Activated CD4-positive, alpha-beta T cell treated with anti-CD3 and anti-CD28 coated beads, Interleukin-10, Interleukin-2, amounts not matched to agents 100 ng/mL and 50 ng/mL, durations not matched to agents 16 hours and 8 hours (primary cell): Measurements from ENCODE around the gene CAT.
A peak's percentile ranks its signal among the peaks of the same experiment; 100 is the strongest.
"Not testable (repeated sequence)": the region's sequence is repeated elsewhere in the genome, so short reads cannot be mapped to it uniquely, and the experiment has no call there.

Experiments
- DNase-seq: peaks from one replicate; pipeline ENCODE4 v3.0.0-alpha.2; 2020

The CAT gene

GRCh38 chr11:34438529-34439507, at the start of gene CAT:
TSS of gene CAT (plus strand) at chr11:34438934. CDS start at chr11:34439014, 80 bp downstream.
- DNase-seq: peak; percentile 98

DNA sequence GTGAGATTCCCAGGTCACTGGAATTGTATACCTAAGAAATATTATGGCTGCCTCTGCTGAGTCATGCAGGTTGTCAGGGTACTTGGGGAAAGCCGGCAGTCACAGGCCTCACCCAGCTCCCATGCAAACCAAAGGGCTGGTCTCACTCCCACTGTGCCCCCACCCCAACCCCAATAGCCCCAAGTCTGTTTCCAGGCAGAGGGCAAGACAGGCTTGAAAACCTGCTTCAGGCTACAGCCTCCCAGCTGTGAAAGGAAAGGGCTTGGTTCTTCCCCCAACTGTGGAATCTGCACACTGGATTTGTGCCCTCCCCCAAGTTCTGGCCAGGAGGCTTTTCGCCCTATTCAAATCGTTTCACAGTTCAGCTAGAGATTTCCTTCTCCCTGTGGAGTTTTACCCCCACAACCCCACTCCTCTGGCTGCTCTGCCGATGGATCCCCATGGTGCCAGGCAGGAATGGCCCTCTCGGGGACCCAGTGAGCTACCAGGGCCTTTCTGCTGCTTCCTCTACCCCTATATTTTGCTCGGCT, 43.9 kb upstream of the CAT start:
- DNase-seq: no peak

DNA sequence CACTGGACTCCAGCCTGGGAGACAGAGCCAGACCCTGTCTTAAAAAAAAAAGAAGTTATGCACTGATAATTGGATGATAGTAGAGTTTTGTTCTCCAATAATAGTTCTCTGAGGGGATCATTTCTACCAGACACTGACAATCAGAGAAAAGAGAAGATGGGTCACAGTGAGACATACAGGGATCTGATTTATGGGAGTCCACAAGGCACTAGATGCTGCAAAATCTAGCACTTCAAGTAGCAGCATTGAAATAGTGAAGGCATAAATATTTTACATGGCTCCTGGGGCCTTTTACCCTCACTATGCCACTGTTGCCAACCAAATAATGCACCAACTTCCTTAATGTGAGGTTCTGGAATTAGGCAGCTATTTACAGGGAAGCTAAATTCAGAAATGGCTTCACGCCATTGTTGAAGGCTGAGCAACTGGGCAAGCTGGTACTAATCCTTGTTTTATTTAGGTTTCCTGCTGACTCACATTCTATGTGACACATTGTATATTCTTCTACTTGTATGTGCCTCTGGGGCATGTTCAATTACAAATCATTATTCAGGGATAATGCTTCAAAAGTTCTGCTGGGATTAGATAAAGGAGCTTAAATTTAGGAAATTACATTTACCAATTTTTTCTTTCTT, 42.7 kb upstream of the CAT start:
- DNase-seq: no peak

GRCh38 chr11:34397120-34397519, 41.6 kb upstream of the CAT start:
- no peak for DNase-seq

DNA sequence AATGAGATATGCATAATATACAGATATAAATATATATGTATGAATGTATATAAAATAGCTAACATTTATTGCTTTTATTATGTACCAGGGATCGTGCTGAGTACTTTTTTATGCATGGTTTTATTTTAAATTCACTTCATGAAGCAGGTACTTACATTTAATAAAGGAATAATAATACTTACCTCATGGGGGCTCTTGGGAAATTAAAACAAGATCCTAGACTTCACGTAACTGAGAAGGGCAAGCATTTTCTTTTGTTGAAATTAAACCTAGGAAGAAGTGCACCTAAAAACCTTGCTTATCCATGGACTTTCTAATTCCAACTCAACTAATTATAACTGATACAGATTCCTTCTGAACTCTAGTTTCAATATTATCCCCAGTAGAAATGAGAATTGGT, 40.9 kb upstream of the CAT start:
- DNase-seq: no peak

GRCh38 chr11:34403431-34403830, 35.3 kb upstream of the CAT start:
- no peak for DNase-seq

- no peak for DNase-seq
Measured at GRCh38 chr11:34404280-34404679, 34.5 kb upstream of the CAT start.

DNA sequence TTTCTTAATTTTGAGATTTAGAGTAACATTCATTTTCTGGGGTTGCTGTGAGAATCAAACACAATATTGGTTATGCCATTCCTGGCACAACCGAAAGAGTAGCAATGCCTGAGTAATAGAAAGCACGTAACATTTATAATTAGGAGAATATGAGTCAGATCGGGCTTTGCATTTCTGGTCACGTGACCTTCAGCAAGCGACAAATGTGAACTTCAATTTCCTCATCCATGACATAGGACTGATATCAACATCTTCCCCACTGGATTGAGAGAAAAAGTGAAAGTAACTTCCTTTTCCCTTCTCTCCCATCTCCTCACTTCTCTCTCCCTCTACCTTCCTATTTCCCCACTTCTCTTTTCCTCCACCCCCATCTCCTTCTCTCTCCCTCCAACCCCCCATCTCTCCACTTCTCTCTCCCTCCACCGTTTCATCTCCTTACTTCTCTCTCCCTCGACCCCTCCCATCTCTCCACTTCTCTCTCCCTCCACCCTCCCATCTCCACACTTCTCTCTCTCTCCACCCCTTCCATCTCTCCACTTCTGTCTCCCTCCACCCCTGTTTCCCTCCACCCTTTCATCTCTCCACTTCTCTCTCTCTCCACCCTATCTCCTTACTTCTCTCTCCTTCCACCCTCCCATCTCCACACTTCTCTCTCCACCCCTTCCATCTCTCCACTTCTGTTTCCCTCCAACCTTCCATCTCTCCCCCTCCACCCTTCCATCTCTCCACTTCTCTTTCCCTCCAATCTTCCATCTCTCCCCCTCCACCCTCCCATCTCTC, 33.5 kb upstream of the CAT start:
- peak; percentile 58 for DNase-seq

DNA sequence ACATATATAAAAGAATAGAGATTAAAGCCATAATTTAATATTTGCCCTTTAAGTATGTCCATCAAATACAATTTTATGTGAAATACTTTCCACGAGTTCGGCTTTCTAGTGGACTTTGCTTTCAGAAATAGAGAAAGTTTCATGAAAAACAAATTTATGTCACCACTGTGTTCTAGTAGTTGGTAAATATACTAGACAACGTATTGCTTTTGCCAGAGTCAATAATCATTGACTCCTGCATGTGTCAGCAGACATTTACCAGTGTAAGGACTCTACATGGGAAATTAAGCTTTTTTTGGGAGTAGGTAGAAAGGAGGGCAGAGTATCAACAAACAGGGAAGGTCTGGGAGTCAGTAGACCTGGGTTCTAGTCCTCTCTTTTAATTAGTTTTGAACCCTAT, 32.3 kb upstream of the CAT start:
- no peak for DNase-seq

DNA sequence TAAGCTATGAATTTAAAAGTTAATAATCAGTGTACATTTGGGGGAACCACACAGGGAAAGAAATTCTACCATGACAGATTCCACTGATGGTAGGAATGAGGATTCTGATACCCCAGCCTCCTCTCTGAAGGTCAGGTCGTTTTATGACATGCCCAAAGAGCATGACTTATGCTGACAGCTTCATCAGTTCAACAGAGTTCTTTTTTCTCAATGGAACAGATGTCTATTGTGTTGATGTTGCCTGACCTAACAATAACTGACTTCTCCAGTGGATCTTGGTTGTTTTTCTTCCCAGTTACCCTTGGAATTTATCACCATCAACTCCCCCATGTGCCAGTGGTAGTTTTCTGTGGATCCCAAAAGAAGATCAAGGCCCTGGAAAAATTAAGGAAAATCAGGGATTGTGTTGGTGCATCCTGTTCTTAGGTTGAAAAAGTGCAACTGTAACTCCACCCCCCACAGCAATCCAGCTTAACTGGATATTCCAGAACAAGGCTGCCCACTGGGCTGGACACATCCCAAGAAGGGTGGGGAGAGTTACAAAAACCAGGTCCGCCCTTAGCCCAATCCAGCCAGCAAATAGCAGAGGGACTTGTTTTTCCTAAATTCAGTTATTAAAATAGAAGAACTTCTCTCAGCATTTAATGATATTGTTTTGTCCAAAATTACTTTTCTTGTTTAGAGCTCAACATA, 31.5 kb upstream of the CAT start:
- no peak for DNase-seq

DNA sequence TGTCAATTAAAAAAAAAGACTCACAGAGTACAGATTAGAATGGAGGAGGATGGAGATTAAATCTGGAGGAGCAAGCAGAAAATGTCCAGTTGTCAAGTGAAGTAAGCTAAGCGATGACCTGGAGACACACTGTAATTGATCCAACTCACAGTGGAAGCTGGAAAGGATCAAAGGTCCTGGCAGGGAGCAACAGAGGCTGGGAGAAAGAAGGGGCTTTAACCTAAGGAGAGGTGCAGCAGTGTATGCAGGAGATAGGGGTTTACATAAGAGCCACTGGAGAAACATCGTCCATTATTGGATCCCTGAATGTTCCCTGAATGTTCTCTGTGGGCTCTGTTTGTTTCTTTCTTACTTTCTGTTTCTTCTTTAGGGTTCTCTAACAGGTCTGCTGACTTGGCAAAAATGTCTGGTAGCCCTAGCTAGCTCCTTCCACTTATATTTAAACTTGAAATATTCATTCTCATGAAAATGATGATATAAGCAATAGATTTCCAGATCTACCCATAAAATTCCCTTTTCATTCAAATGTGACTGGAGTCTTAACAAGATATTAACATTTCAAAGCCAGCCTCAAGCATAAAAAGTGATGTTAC, 30.1 kb upstream of the CAT start:
- no peak for DNase-seq

DNA sequence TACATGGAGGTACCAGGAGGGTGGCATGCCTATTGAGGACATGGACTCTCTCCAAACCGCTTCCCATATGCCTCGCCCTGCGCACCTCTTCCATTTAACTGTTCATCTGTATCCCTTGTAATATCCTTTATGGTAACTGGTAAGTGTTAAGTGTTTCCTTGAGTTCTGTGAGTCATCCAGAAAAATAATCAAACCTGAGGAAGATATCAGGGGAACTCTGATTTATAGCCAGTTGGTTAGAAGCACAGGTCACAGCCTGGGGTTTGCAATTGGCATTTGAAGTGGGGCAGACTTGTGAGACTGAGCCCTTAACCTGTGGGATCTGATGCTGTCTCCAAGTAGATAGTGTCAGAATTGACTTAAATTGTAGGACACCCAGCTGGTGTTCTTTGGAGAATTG, 27.6 kb upstream of the CAT start:
- DNase-seq: no peak

DNA sequence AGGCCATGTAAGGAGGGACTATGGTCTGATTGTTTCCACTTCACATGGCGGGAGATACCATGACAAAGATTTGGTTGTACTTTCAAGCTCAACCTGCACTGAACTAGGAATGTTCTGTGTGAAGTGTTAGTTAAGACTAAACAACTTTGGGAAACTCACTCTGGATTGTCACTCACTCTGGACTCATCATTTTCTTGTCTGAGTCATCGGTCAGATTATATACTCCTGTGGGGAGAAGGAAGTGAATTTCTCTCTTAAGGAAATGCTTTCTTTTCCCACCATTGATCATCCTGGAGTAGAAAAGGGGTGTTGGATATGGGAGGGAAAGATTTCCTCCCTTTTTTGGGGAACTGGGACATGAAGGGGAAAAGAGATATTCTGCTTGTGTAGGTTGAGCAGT, 26.9 kb upstream of the CAT start:
- DNase-seq: no peak

DNA sequence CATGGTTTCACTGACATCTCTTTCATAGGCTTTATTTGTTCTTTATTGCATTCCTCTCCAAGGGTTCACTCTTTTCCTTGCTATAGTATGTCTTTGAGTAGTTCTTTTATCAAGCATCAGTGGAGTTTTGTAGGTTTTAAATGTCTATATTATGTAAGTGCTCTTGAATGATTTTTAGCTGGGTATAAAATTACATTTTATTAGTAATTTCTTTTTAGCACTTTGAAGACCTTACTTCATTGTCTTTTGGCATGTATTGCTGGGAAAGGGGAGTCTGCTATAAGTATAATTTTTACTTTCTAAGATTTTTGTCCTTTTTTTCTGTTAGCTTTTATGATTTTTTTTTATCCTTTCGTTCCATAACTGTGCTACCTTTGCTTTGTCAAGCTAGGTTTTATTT, 25.5 kb upstream of the CAT start:
- DNase-seq: no peak

DNA sequence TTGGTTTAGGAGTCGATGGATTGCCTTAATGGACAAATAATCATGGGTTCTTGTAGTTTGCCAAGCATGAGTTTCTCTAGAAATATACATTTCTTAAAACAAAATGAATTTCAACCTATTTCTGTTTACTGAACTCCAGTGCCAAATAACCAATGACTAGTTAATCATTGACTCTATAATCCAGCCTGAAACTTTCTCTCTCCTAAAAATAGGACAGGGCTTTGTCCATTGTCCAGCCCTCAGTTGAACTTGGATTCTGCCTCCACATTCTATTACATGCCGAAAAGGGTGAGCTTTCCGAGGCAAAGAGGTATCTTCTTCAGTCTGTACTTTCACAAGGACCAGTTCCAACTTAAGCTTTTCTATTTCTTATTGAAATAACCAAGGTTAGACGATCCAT, 23.2 kb upstream of the CAT start:
- no peak for DNase-seq

- no peak for DNase-seq
Measured at GRCh38 chr11:34416088-34416487, 22.6 kb upstream of the CAT start.

GRCh38 chr11:34416766-34417165, 22.0 kb upstream of the CAT start:
- no peak for DNase-seq

- DNase-seq: no peak
Measured at GRCh38 chr11:34417202-34417601, 21.5 kb upstream of the CAT start.

DNA sequence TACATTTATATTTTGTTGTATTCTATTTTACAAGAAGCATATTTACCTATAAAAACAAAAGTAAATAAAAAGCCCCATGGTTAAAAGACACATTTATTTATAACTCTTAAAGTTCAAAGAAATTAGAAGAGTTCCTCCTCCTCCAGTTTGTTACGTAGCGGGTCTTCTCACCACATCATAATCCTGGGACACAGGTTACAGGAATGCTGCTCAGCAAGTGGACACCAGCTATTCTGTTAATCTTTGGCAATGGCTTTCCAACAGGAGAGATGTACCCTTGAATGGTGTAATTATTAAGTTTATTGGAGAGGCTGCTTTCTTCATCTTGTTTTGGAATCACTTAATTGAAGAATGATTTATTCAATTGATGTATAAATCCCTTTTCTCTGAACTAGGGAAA, 19.6 kb upstream of the CAT start:
- no peak for DNase-seq

GRCh38 chr11:34423300-34423699, 15.4 kb upstream of the CAT start:
- no peak for DNase-seq

GRCh38 chr11:34424826-34425225, 13.9 kb upstream of the CAT start:
- DNase-seq: not testable (repeated sequence)

GRCh38 chr11:34425360-34425759, 13.4 kb upstream of the CAT start:
- DNase-seq: no peak
